Measurements from ENCODE around the gene SPPL2B. TPM values are rescaled to one million over a fixed set of nuclear protein-coding genes. Genes with fewer than 3 reads are reported as not detected.

The SPPL2B gene
- total RNA-seq, 1 experiment from 2014 or later: 73.7 TPM

DNA sequence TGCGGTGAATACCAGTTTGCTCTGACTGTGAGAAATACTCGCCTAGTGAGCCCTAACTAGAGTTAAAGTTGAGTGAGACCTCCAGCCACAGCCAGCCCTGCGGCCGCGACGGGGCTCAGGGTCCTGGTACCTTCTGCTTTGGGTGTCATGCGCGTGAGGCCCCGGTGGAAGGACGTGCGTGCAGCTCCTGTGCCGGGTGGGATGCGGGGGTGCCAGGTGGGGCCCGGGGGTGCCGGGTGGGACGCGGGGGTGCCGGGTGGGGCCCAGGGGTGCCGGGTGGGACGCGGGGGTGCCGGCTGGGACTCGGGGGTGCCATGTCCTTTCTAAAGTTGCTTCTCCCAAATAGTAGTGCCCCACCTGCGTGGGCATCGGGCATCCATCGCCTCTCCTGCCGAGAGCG is 23.1 kb downstream of the SPPL2B start:
- Mint-ChIP-seq H3K36me3 (ENCODE audit: insufficient read depth in 1 of 3, low read depth in 3 of 3) (peaks cover 0 to 2% (median 0%) of the 10 kb centered on the region in 3 experiments; a peak in 1 of 7 replicates), H3K27me3 (ENCODE audit: low read depth) (no peaks in the 10 kb centered on the region), H3K27ac (peak overlapping the region in 1 of 3 experiments; percentile 77; a peak in 2 of 7 replicates), H3K9me3 (no peaks in the 10 kb centered on the region), H3K4me3 (no peak overlapping the region), H3K4me1 (no peaks in the 10 kb centered on the region)
- no CpG with 5 or more reads among the region's 28 CpGs for WGBS (ENCODE audit: extremely low coverage, insufficient read length, low lambda C conversion rate)
- H4K5ac ChIP-seq (ENCODE audit: insufficient read length, low read depth, low read length): no peak overlapping the region
- no peak overlapping the region for H2BK120ac ChIP-seq (ENCODE audit: low read depth, low read length, poor library complexity, severe bottlenecking)
- H2BK5ac ChIP-seq (ENCODE audit: insufficient read length, low read length): no peak overlapping the region
- H3K9ac ChIP-seq (ENCODE audit: extremely low read depth, insufficient read length, low read length): no peak overlapping the region
- H2BK20ac ChIP-seq (ENCODE audit: low read depth, low read length, poor library complexity, severe bottlenecking): no peak overlapping the region
- H4K91ac ChIP-seq (ENCODE audit: insufficient read length, low read depth, low read length): no peak overlapping the region
- no peaks in the 10 kb centered on the region for H3K23me2 ChIP-seq (ENCODE audit: insufficient read length, low read depth, low read length, poor library complexity, severe bottlenecking)
- DNase-seq: no peak
- H3K56ac ChIP-seq (ENCODE audit: insufficient read length, low read depth, low read length): no peak overlapping the region
- no peaks in the 10 kb centered on the region for H3K9me3 ChIP-seq (ENCODE audit: control insufficient read depth, low read depth, low read length)
- H3K27ac ChIP-seq (ENCODE audit: insufficient read length, low read depth, low read length): no peak overlapping the region
- H4K20me1 ChIP-seq (ENCODE audit: control insufficient read depth, insufficient read depth, insufficient read length): no peaks in the 10 kb centered on the region
- H2AK5ac ChIP-seq (ENCODE audit: insufficient read length, low read length): no peak overlapping the region
- no peak overlapping the region; the same call in 1 of the 2 replicates for H3K14ac ChIP-seq (ENCODE audit: insufficient read depth, low read length)
- TF ChIP-seq, protein P1, sequence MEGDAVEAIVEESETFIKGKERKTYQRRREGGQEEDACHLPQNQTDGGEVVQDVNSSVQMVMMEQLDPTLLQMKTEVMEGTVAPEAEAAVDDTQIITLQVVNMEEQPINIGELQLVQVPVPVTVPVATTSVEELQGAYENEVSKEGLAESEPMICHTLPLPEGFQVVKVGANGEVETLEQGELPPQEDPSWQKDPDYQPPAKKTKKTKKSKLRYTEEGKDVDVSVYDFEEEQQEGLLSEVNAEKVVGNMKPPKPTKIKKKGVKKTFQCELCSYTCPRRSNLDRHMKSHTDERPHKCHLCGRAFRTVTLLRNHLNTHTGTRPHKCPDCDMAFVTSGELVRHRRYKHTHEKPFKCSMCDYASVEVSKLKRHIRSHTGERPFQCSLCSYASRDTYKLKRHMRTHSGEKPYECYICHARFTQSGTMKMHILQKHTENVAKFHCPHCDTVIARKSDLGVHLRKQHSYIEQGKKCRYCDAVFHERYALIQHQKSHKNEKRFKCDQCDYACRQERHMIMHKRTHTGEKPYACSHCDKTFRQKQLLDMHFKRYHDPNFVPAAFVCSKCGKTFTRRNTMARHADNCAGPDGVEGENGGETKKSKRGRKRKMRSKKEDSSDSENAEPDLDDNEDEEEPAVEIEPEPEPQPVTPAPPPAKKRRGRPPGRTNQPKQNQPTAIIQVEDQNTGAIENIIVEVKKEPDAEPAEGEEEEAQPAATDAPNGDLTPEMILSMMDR (conservative IDR thresholded peaks at IDR 0.05): no peak
- no peak overlapping the region for H4K8ac ChIP-seq (replicated peaks; ENCODE audit: insufficient read length, low read depth, low read length)
- no peak overlapping the region for H3K18ac ChIP-seq (ENCODE audit: insufficient read length, low read depth, low read length)
- H3K4me1 ChIP-seq (ENCODE audit: insufficient read depth, low read length): no peaks in the 10 kb centered on the region
- H3K4me2 ChIP-seq (ENCODE audit: insufficient read depth, insufficient read length, low read length): no peak overlapping the region
- no peak overlapping the region for H3K23ac ChIP-seq (ENCODE audit: insufficient read length, low read depth, low read length)
- no peak overlapping the region for H2BK15ac ChIP-seq (ENCODE audit: low read depth, low read length)
- H3K4ac ChIP-seq (ENCODE audit: low read depth, low read length): no peak overlapping the region
- no peaks in the 10 kb centered on the region for H3K79me2 ChIP-seq (ENCODE audit: insufficient read depth, low read length)
- no peaks in the 10 kb centered on the region for H3K27me3 ChIP-seq (ENCODE audit: insufficient read depth, low read length)
- H2AFZ ChIP-seq (ENCODE audit: low read length): no peak overlapping the region
- no peaks in the 10 kb centered on the region for H3K79me1 ChIP-seq (ENCODE audit: insufficient read depth, low read depth, low read length, poor library complexity, severe bottlenecking)
- no peak overlapping the region for H2BK12ac ChIP-seq (ENCODE audit: insufficient read length, low read depth, low read length)
- H3T11ph ChIP-seq (ENCODE audit: low read length): no peak overlapping the region

Data from H9 (cell line).